Measurements from ENCODE around the gene CIRBP. TPM values are rescaled to one million over a fixed set of nuclear protein-coding genes. Genes with fewer than 3 reads are reported as not detected.

CIRBP gene
- total and polyA plus RNA-seq, 2 of the 13 experiments (the other 11 are each of a cell fraction or from before 2014, with no cell fraction given): 133 to 140 TPM

DNA sequence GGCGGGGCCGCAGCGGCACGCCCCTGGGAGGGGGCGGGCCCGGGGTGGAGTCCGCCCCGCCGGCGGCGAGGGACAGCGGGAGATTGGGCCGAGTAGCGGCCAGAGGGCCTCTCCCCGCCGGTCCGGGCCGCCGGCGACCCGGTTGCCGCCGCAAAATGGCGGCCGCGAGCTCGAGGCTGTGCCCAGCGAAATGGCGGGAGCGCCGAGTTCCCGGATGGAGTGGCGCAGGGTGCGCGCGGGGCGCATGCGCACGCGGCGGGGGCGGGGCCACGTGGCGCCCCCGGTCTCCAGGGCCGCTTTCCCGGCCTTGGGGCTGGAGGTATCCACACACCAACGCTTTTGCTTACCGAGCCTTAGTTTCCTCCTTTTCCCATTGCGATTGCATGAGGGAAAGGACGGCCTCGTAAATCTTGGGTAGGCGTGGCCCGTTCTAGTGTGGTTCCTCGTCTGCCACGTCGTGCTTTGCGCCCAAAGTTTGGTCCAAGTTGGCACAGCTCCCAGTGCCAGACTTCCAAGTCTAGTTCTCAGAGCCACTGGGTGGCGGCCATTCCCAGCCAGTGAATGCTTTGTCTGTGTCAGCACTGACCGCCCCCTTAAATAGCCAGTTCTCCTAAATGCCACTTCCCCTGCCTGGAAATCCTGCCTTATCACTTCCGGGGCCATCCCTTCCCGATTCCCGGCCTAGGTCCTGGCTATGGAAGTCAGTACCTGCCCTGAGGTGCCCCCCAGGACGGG, 513 bp downstream of the CIRBP start (continued):
- TF ChIP-seq LRRFIP1 (CRISPR knock-in tag; conservative IDR thresholded peaks at IDR 0.05) (no peak), ZNF160 (CRISPR knock-in tag; IDR thresholded peaks at IDR 0.05) (no peak), ZNF740 (CRISPR knock-in tag; IDR thresholded peaks at IDR 0.05) (peak; percentile 72; the same call in 1 of the 2 replicates), NFAT5 (CRISPR knock-in tag; IDR thresholded peaks at IDR 0.05) (no peak), SP1 (IDR thresholded peaks at IDR 0.05) (no peak), SP1 (CRISPR knock-in tag; IDR thresholded peaks at IDR 0.05) (peak; percentile 16; the same call in 1 of the 2 replicates), MTF2 (CRISPR knock-in tag; IDR thresholded peaks at IDR 0.05; ENCODE audit: borderline replicate concordance) (no peak), TFDP2 (CRISPR knock-in tag; IDR thresholded peaks at IDR 0.05) (peak; percentile 94), MAFF (IDR thresholded peaks at IDR 0.05; ENCODE audit: low read depth, low read length) (no peak), KAT8 (CRISPR knock-in tag; IDR thresholded peaks at IDR 0.05) (peak; percentile 87), EP300 (IDR thresholded peaks at IDR 0.05; ENCODE audit: low read depth in 2 of 2, low read length in 2 of 2) (peak in 1 of 2 experiments; percentile 29; a peak in 1 of 4 replicates), EP300 (CRISPR knock-in tag; IDR thresholded peaks at IDR 0.05; ENCODE audit: borderline replicate concordance) (no peak), NFIC (IDR thresholded peaks at IDR 0.05; ENCODE audit: low read length) (no peak)
- TF ChIP-seq, protein P1, sequence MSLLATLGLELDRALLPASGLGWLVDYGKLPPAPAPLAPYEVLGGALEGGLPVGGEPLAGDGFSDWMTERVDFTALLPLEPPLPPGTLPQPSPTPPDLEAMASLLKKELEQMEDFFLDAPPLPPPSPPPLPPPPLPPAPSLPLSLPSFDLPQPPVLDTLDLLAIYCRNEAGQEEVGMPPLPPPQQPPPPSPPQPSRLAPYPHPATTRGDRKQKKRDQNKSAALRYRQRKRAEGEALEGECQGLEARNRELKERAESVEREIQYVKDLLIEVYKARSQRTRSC (CRISPR knock-in tag; IDR thresholded peaks at IDR 0.05; ENCODE audit: low read depth): no peak
- TF ChIP-seq, protein P2, sequence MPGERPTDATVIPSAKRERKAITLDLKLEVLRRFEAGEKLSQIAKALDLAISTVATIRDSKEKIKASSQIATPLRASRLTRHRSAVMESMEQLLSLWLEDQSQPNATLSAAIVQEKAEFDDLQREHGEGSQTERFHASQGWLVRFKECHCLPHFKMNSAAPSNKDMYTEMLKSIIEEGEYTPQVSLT (CRISPR knock-in tag; IDR thresholded peaks at IDR 0.05; ENCODE audit: borderline replicate concordance, low read depth): no peak; the same call in 1 of the 2 replicates
- TF ChIP-seq, protein P3, sequence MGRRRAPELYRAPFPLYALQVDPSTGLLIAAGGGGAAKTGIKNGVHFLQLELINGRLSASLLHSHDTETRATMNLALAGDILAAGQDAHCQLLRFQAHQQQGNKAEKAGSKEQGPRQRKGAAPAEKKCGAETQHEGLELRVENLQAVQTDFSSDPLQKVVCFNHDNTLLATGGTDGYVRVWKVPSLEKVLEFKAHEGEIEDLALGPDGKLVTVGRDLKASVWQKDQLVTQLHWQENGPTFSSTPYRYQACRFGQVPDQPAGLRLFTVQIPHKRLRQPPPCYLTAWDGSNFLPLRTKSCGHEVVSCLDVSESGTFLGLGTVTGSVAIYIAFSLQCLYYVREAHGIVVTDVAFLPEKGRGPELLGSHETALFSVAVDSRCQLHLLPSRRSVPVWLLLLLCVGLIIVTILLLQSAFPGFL (CRISPR knock-in tag; IDR thresholded peaks at IDR 0.05): no peak

Data from HepG2 (cell line).